Left lung (tissue), 10 donors: ENCODE data around the gene DMXL2. TPM values are rescaled to one million over a fixed set of nuclear protein-coding genes. Genes with fewer than 3 reads are reported as not detected.
"Not testable (repeated sequence)": the region's sequence is repeated elsewhere in the genome, so short reads cannot be mapped to it uniquely, and the experiment has no call there.

ENCODE experiments used
- ATAC-seq: fragments of 200-7000 bp; cut with Tn5 transposase; one replicate; pipeline ENCODE4 v1.9.1; 2020; ENCODE audit warnings: moderate library complexity
- DNase-seq, 4 donors: peaks; one replicate each; pipeline ENCODE4 v3.0.0-alpha.2; 2013 to 2020
- H3K27ac ChIP-seq, 2 donors: fragments of 200-600 bp; sonication (generic) in 1 of 2; one replicate each; pipeline versions ENCODE4 v1.5.0 to v1.8.0; 2020 to 2021
- H3K27me3 ChIP-seq, 2 donors: fragments of 200-600 bp; sonication (generic) in 1 of 2; one replicate each; pipeline versions ENCODE4 v1.5.0 to v1.8.0; 2020 to 2021
- H3K36me3 ChIP-seq, 2 donors: fragments of 200-600 bp; sonication (generic) in 1 of 2; one replicate each; pipeline versions ENCODE4 v1.5.0 to v1.8.0; 2020 to 2021
- H3K4me1 ChIP-seq, 2 donors: fragments of 200-600 bp; one replicate each; pipeline ENCODE4 v1.8.0; 2021
- H3K4me3 ChIP-seq, 2 donors: fragments of 200-600 bp; sonication (generic) in 1 of 2; one replicate each; pipeline versions ENCODE4 v1.5.0 to v1.8.0; 2020 to 2021; ENCODE audit warnings: mild to moderate bottlenecking in 1 of 2
- H3K9me3 ChIP-seq, 2 donors: fragments of 200-600 bp; sonication (generic) in 1 of 2; one replicate each; pipeline versions ENCODE4 v1.5.0 to v1.8.0; 2020 to 2021
- CTCF ChIP-seq, 2 donors: fragments of 200-600 bp; sonication (generic) in 1 of 2; IDR thresholded peaks; one replicate each; pipeline versions ENCODE4 v1.5.0 to v1.8.0; 2021; ENCODE audit warnings: antibody characterized with exemption in 2 of 2
- intact Hi-C, 2 donors: fragments of 100-400 bp; cut with DNase I; formaldehyde crosslinking; loops; one replicate each; pipeline versions ENCODE4 v1.11.2 to v1.14.2; 2022
- polyA plus RNA-seq, 6 donors: library from polyadenylated mRNA; unstranded; fragments of 120-200 nt; gene quantifications; one replicate each; pipeline ENCODE4 v1.2.1, GENCODE V29; 2013; ENCODE audit not compliant: insufficient read length in 6 of 6
- total RNA-seq, 2 donors: library from RNA; stranded (reverse); fragmentation: NEBNext Ultra II Directional; extraction: Animal tissue kit (Norgen Biotek cat#: 25700); gene quantifications; one replicate each; pipeline ENCODE4 v1.2.1, GENCODE V29; 2021
- donor health status: DM: no; HTN: yes; CAD: no.
- donor health status: DM: no; HTN: no; CAD: no.

Gene DMXL2
- total and polyA plus RNA-seq, 8 donors: 38.7 to 96.5 (median 79.2) TPM

DNA sequence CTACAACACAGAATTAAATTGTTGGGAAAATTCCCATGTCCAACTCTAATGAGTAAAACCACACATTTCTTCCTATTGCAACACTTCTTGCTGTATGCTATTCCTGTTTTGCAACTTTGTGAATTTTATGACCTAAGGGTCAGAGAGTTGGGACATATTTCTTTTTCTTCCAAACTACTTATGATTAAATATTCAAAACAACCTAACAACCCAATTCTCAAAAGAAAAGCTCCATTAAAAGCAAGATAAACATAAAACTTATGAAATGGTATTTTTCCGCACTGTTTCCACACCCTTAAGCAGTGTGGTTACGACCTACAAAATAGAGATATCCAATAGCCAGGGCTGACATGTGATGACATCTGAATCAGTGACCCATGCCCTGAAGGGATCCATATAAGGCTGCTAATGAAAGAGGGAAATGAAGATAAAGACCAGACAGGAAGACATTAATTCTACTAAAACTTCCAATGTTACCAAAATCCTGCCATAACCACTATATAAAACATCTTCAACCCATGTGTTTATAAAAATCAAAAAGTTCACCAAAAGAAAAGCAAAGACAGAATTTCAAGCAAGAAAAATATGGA lies 45.6 kb downstream of the DMXL2 start:
- TF ChIP-seq CTCF (IDR thresholded peaks at IDR 0.05): no peak
- DNase-seq: peak in 1 of 4 donors; percentile 18
- intact Hi-C loops: no loop called here
- no peaks in the 10 kb centered on the region for H3K36me3 ChIP-seq
- H3K9me3 ChIP-seq: no peaks in the 10 kb centered on the region
- H3K4me3 ChIP-seq: peak overlapping the region in 1 of 2 donors; percentile 4
- ATAC-seq: peak; percentile 82
- no peaks in the 10 kb centered on the region for H3K27me3 ChIP-seq
- peaks cover 0 to 64% of the 10 kb centered on the region in 2 donors for H3K4me1 ChIP-seq
- H3K27ac ChIP-seq: peak overlapping the region; percentile 28 to 89

GRCh38 chr15:51576286-51576850 lies 46.2 kb downstream of the DMXL2 start:
- intact Hi-C loops: no loop called here
- peak overlapping the region in 1 of 2 donors; percentile 89 for H3K27ac ChIP-seq

GRCh38 chr15:51575775-51576174 lies 46.8 kb downstream of the DMXL2 start:
- H3K27ac ChIP-seq: peak overlapping the region in 1 of 2 donors; percentile 89
- no peaks in the 10 kb centered on the region for H3K36me3 ChIP-seq
- no peak for TF ChIP-seq CTCF (IDR thresholded peaks at IDR 0.05)
- H3K27me3 ChIP-seq: no peaks in the 10 kb centered on the region
- intact Hi-C loops: no loop called here
- no peak overlapping the region for H3K4me3 ChIP-seq
- DNase-seq (no peak), ATAC-seq (no peak)
- no peaks in the 10 kb centered on the region for H3K9me3 ChIP-seq
- peaks cover 0 to 61% of the 10 kb centered on the region in 2 donors for H3K4me1 ChIP-seq

More at GRCh38 chr15:51576286-51576850, 46.2 kb downstream of the DMXL2 start:
- Histone ChIP-seq H3K9me3 (no peaks in the 10 kb centered on the region), H3K36me3 (no peaks in the 10 kb centered on the region), H3K4me3 (peak overlapping the region in 1 of 2 donors; percentile 4), H3K27me3 (no peaks in the 10 kb centered on the region), H3K4me1 (peaks cover 0 to 64% of the 10 kb centered on the region in 2 donors)
- TF ChIP-seq CTCF (IDR thresholded peaks at IDR 0.05): no peak
- DNase-seq: no peak
- peak; percentile 21 for ATAC-seq

GRCh38 chr15:51573352-51573751 lies 49.2 kb downstream of the DMXL2 start:
- H3K27me3 ChIP-seq, H3K36me3 ChIP-seq, H3K4me3 ChIP-seq, H3K27ac ChIP-seq, DNase-seq, intact Hi-C loops, H3K9me3 ChIP-seq, ATAC-seq: not testable (repeated sequence)
- peaks cover 0 to 54% of the 10 kb centered on the region in 2 donors for H3K4me1 ChIP-seq

- peak overlapping the region in 1 of 2 donors; percentile 28 for H3K27ac ChIP-seq
- H3K27me3 ChIP-seq, H3K9me3 ChIP-seq, DNase-seq, H3K4me3 ChIP-seq, intact Hi-C loops, H3K36me3 ChIP-seq: not testable (repeated sequence)
- peaks cover 0 to 21% of the 10 kb centered on the region in 2 donors for H3K4me1 ChIP-seq
- peak; percentile 52 for ATAC-seq
These were observed 53.4 kb downstream of the DMXL2 start for GRCh38 chr15:51568939-51569784.

GRCh38 chr15:51561271-51561670 lies 61.3 kb downstream of the DMXL2 start:
- no peak overlapping the region for H3K27ac ChIP-seq
- no peak for DNase-seq
- no peaks in the 10 kb centered on the region for H3K27me3 ChIP-seq
- no peaks in the 10 kb centered on the region for H3K9me3 ChIP-seq
- no peak for TF ChIP-seq CTCF (IDR thresholded peaks at IDR 0.05)
- H3K4me1 ChIP-seq: peaks cover 0 to 24% of the 10 kb centered on the region in 2 donors
- no peak overlapping the region for H3K4me3 ChIP-seq
- intact Hi-C loops: no loop called here
- H3K36me3 ChIP-seq: peaks cover 0 to 17% of the 10 kb centered on the region in 2 donors
- ATAC-seq: no peak
